ENCODE measurements around the gene ZMAT2. TPM values are rescaled to one million over a fixed set of nuclear protein-coding genes. Genes with fewer than 3 reads are reported as not detected.
"Not testable (repeated sequence)": the region's sequence is repeated elsewhere in the genome, so short reads cannot be mapped to it uniquely, and the experiment has no call there.

Gene ZMAT2, protein sequence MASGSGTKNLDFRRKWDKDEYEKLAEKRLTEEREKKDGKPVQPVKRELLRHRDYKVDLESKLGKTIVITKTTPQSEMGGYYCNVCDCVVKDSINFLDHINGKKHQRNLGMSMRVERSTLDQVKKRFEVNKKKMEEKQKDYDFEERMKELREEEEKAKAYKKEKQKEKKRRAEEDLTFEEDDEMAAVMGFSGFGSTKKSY
- 42.9 TPM for total RNA-seq
- long read RNA-seq, transcript ZMAT2-201 (6 exons, 1,647 nt), result major isoform, 10 of 13 reads
- long read RNA-seq, partial matches to known transcripts, result 2 of 13 reads
- long read RNA-seq, other reads (novel, unspliced or antisense), result 1 of 13 reads

DNA sequence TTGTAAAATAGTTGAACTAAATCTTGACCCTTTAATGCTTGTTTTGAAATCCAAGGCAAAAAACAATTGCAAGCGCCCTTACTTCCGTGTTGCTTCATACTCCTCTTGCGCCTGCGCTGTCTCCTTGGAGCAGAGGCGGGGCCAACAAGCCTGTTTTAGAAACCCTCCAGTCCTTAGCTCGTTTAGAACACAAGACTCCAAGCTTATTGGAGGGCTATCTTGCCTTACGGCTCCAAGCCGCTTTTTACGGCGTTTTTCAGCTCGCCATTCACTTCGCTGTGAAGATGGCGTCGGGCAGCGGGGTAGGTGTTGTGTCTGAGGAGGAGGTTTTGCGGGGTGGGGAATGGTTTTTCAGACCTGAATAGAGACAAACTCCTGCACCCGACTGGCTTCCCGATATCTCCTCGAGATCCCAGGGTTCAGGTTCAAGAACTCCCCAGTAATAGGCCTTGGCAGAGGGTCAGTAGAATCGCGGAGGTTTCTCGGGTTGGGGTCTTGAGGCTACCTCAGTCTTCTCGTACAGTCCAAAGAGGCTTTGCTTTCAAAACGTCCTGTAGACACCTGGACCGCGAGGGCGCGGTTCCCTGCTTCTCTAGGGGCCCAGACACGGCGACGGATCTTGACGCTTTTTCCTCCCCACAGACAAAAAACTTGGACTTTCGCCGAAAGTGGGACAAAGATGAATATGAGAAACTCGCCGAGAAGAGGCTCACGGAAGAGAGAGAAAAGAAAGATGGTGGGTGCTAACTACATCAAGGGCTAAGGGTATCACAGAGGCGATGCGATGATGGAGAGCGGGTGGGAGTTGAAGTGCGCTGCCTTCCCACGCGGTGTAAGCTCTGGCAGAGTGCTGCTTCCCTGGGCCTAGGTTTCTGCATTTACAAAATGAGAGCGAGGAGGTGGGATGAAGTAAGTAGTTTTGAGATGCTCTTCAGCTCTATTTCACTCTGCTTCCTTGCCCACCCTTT, at the start of gene ZMAT2:
ZMAT2 (plus strand) TSS at position 271 of the 968 bp plus-strand sequence; CDS start at position 285, 14 bp downstream.
- peak within 1 kb of the TSS; percentile 71 for H3K4me3 ChIP-seq
- TF ChIP-seq, protein P1, sequence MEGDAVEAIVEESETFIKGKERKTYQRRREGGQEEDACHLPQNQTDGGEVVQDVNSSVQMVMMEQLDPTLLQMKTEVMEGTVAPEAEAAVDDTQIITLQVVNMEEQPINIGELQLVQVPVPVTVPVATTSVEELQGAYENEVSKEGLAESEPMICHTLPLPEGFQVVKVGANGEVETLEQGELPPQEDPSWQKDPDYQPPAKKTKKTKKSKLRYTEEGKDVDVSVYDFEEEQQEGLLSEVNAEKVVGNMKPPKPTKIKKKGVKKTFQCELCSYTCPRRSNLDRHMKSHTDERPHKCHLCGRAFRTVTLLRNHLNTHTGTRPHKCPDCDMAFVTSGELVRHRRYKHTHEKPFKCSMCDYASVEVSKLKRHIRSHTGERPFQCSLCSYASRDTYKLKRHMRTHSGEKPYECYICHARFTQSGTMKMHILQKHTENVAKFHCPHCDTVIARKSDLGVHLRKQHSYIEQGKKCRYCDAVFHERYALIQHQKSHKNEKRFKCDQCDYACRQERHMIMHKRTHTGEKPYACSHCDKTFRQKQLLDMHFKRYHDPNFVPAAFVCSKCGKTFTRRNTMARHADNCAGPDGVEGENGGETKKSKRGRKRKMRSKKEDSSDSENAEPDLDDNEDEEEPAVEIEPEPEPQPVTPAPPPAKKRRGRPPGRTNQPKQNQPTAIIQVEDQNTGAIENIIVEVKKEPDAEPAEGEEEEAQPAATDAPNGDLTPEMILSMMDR (IDR thresholded peaks at IDR 0.05), result no peak
- H3K27ac ChIP-seq, result peak within 1 kb of the TSS; percentile 76
- DNase-seq (peak; percentile 96), ATAC-seq (peak; percentile 99)
- H3K36me3 ChIP-seq, result peaks cover 85% of the 10 kb centered on the region
- no peaks in the 10 kb centered on the region for H3K9me3 ChIP-seq
- no peaks in the 10 kb centered on the region for H3K27me3 ChIP-seq (ENCODE audit: low read depth)
- intact Hi-C loops (cut with DNase I), result no loop called here
- peaks cover 14% of the 10 kb centered on the region for H3K4me1 ChIP-seq

DNA sequence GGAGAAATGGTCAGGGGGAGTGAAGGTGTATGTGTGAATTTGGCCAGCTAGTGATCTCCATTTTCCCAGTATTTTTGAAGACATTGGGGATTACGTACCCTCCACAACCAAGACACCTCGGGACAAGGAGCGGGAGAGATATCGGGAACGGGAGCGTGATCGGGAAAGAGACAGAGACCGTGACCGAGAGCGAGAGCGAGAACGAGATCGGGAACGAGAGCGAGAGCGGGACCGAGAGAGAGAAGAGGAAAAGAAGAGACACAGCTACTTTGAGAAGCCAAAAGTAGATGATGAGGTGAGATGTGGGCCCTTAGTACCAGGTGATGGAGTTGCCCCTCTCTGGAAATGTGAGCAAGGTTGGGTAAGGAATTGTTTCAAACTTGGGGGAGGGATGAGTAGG, 41.4 kb upstream of the ZMAT2 start:
- intact Hi-C loops (cut with DNase I), result no loop called here
- peaks cover 93% of the 10 kb centered on the region for H3K36me3 ChIP-seq
- no peak for ATAC-seq

DNA sequence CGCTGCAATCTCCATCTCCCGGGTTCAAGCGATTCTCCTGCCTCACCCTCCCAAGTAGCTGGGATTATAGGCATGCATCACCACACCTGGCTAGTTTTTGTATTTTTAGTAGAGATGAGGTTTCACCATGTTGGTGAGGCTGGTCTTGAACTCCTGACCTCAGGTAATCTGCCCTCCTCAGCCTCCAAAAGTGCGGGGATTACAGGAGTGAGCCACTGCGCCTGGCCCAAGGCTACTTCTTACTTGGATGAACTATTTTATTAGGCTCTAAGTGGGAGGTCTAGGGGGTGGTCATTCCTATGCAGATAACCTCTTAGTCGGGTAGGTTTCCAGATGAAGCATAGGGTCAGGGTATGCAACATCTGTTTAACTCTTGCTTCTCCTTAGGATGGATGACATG, 39.9 kb upstream of the ZMAT2 start:
- H3K27ac ChIP-seq; intact Hi-C loops (cut with DNase I); H3K4me1 ChIP-seq; H3K27me3 ChIP-seq (ENCODE audit: low read depth); H3K9me3 ChIP-seq; H3K4me3 ChIP-seq; ATAC-seq; DNase-seq: not testable (repeated sequence)
- H3K36me3 ChIP-seq, result peaks cover 78% of the 10 kb centered on the region

More for the DNA sequence above, 41.4 kb upstream of the ZMAT2 start:
- Histone ChIP-seq H3K4me1 (peaks cover 3% of the 10 kb centered on the region), H3K9me3 (no peaks in the 10 kb centered on the region), H3K27me3 (ENCODE audit: low read depth) (no peaks in the 10 kb centered on the region), H3K27ac (no peak overlapping the region), H3K4me3 (no peak overlapping the region)
- DNase-seq, result no peak
- TF ChIP-seq, protein P1 (IDR thresholded peaks at IDR 0.05), result no peak

DNA sequence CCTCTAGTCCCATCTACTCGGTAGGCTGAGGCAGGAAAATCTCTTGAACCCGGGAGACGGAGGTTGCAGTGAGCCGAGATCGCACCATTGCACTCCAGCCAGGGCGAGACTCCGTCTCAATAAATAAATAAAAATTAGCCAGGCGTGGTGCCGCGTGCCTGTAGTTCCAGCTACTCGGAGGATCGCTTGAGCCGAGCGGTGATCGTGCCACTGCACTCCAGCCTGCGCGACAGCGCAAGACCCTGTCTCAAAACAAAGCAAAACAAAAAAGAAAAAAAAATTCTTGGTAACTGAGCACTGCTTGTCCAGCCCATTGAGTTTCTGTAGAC, 36.3 kb upstream of the ZMAT2 start:
- Histone ChIP-seq H3K9me3 (no peaks in the 10 kb centered on the region), H3K27me3 (ENCODE audit: low read depth) (no peaks in the 10 kb centered on the region), H3K4me1 (peaks cover 27% of the 10 kb centered on the region), H3K36me3 (peaks cover 61% of the 10 kb centered on the region), H3K4me3 (peak overlapping the region; percentile 99), H3K27ac (peak overlapping the region; percentile 90)
- DNase-seq (no peak), ATAC-seq (peak in 1 of 2 donors; percentile 23)
- TF ChIP-seq, protein P1 (IDR thresholded peaks at IDR 0.05), result no peak
- intact Hi-C loops (cut with DNase I), result no loop called here

DNA sequence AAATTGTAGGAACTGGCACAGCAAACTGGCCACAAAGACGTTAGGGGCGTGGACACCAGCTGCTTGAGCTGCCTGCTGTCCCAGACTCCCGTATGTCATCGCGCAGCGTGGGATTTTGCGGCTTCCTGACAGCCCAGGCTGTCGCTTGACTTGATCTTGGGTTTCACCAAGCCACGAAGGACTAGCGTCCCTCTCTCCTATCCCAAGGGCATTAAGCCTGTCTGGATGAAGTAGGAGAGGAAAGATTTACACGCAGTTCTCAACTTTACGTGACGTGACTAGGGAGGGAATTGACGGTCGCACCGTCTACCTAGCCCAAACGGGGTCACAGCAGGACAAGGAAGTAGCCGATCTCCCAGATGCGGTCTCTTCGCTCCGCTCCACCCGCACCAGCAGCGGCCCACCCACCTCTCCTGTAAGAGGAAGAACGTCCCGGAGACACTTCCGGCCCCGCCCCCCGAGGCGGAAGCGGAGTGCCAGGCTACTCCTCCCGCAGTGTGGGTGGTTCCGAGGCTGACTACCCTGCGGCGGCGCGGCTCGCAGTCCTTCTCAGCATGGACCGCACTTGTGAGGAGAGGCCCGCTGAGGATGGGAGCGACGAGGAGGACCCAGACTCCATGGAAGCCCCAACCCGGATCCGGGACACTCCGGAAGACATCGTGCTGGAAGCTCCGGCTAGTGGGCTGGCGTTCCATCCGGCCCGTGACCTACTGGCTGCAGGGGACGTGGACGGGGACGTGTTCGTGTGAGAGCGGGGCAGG, 35.7 kb upstream of the ZMAT2 start, which contains the start of gene WDR55:
WDR55 (plus strand) TSS at position 546 of the 761 bp plus-strand sequence; CDS start at position 555, 9 bp downstream.
- Histone ChIP-seq H3K4me1 (peaks cover 27% of the 10 kb centered on the region), H3K9me3 (no peaks in the 10 kb centered on the region), H3K4me3 (peak within 1 kb of the TSS; percentile 99), H3K27me3 (ENCODE audit: low read depth) (no peaks in the 10 kb centered on the region), H3K27ac (peak within 1 kb of the TSS; percentile 90), H3K36me3 (peaks cover 61% of the 10 kb centered on the region)
- DNase-seq (peak; percentile 98), ATAC-seq (peak; percentile 99 to 100)
- intact Hi-C loops (cut with DNase I), result no loop called here
- TF ChIP-seq, protein P1 (IDR thresholded peaks at IDR 0.05), result no peak

DNA sequence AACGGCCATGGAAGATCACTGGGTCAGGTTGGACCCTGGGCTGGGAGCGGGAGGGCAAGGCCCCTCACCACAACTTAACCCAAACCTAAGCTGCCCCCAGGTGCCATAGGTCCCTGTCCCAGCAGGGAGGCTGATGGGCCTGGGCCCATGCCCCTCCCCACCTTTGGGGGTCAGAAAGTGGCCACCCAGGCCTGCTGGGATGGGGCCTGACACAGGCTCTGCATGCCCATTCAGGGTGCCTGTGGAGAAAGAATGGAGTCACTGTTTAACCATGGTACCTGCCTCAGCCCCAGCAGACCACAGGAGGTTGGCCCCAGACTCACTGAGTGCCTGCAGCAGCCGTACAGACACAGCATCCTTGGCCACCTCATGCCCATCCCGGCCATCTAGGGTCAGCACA, 29.2 kb upstream of the ZMAT2 start:
- H3K27me3 ChIP-seq (ENCODE audit: low read depth); H3K27ac ChIP-seq; DNase-seq; H3K9me3 ChIP-seq; intact Hi-C loops (cut with DNase I); H3K4me3 ChIP-seq: not testable (repeated sequence)
- ATAC-seq, result peak in 1 of 2 donors; percentile 35
- peaks cover 82% of the 10 kb centered on the region for H3K36me3 ChIP-seq
- H3K4me1 ChIP-seq, result peaks cover 11% of the 10 kb centered on the region

Measured in lower lobe of right lung (tissue), 2 donors.